ENCODE measurements around the gene SPTBN1.

The SPTBN1 gene

DNA sequence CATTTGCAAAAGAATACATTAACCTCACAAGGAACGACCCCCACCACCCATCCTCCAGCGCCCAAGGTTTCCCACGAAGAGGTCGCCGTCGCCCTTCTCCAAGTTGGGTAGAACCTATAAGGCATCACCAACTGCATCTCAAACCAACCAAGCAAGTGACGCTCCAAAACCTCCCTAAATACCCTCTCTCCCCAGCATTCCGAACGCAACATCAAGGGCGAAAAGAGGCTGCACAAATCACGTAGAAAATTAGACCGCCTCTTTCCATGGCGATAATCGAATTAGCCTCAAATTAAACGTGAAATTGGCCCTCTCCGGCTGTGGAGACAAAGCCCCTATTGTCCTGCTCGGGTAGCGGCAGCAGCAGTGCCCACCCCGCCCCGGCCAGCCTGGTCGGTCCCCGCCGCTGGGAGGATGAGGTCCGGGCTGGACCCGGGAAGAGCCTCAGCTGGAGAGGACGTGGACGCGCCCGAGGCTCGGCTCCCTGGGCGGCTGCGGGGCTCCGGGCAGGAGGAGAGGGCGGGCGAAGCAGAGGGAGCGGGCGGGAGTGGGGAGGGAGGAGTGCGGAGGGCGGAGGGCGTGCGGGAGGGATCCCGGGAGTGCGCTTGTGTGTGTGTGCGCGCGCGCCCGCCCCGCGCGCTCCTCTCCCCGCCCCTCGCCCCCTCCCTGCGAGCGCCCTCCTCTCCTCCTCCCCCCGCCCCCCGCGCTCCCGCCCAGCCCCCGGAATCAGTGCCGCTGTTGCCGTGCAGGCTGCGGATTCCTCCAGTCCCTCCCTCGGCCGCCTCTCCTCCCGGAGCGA is at the start of gene SPTBN1:
TSS of gene SPTBN1 (plus strand) at position 765 of the 799 bp plus-strand sequence. CDS start 70,092 bp downstream, outside the sequence.
- DNase-seq (ENCODE audit: low spot score) = peak; percentile 87

DNA sequence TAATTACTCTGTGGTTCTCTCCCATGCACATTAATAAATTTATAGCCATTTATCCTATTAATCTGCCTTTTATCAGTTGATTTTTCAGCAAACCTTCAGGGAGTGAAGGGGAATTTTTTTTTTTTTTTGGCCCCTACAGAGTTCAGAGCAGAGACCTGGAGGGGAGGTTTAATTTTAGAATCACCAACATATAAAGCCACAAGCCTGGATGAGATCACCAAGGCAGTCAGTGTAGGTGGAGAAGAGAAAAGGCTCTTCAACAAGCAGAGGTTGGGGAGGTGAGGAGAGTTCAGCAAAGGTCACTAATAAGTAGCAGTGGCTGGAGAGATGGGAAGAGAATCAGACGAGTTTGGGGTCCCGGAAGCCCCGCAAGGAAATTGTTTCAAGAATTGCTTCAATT is 48.4 kb upstream of the SPTBN1 start:
- no peak for DNase-seq (ENCODE audit: low spot score)

DNA sequence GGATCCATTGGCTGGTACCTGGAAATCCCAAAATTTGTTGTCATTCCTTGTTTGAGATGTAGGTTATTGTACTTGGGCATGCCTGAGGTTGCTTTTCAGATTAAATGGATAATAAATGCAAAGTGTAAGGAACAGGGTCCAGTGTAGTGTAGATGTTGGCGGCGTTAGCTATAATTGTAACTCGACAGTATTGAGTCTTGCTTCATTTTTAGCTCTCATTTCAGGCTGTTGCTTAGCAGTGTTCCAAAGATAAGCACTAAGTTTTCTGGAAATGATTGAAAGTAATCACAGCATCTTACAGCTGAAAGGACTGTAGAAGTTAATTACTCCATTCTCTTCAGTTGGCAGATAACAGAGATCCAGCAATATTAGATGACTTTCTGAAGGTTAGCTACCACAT is 47.8 kb upstream of the SPTBN1 start:
- no peak for DNase-seq (ENCODE audit: low spot score)

DNA sequence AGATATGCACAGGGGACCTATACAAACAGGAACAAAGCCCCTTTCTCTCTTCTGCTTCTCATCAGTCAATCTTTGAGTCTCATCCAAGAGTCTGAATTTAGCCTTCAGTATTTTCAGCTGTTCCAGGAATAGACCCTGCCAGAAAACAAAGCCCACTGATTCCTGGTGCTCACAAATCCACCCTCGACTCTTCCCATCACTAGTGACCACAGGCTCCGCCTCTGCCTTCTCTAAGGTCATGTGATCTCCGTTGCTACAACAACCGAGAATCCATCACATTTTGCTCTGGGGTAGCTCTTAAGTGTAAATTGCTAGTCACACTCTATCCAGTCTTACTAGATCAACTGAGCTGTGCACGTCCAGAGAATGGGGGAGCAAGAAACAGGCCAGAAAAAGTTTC is 46.4 kb upstream of the SPTBN1 start:
- DNase-seq (ENCODE audit: low spot score) = no peak

DNA sequence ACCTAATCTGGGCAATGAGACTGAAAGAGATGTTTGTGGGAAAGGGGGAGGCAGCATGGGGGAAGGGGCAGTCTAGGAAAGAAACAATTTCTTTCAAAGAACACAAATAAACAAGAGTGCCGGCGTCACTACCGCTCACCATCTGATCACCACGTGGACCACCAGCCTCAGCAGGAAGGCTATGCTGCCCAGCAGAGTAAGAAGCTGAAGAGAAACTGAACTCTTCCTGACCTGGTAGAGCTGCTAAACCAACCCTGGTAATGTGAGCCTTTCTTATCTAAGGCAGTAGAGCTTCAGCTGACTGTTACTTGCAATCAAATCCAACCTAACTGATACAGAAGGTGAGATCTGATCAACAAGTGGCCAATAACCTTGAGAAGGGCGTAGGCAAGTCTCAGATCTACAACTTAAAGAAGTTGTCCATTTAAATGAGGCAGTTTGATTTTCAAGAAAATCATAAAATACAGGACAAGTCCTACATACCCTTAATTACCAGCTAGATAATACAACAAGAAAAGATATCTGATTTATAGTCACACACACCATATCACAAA is 44.2 kb upstream of the SPTBN1 start:
- no peak for DNase-seq (ENCODE audit: low spot score)

DNA sequence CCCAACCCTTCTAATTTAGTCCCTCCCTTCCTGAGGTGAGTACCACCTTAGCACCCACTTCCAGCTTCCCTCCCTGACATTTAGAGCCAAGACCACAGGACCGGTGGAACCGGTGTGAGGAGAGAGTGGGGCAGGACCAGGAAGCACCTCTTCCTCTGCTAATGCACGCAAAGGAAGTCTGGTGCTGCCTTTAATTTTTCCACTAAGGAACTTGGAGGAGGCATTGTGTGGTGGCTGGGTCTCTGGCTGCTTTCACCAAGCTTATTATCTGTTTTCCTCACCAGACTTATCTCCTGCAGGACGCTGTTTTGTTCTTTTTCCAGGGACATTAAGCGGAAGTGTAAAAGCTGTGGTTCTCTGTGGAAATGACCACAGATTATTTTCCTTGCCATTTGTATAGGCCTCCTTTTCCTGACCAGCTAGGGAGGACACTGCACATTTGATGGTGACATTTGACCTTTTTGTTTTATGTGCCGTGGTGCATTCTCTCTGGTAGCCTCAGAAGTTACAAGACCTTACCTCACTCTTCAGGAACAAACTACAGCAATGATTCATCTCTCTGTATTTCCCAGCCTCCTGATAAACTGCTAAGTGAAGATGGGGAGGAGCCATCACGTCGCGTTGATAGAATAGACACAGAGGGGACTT is 39.8 kb upstream of the SPTBN1 start:
- peak; percentile 8 for DNase-seq (ENCODE audit: low spot score)

DNA sequence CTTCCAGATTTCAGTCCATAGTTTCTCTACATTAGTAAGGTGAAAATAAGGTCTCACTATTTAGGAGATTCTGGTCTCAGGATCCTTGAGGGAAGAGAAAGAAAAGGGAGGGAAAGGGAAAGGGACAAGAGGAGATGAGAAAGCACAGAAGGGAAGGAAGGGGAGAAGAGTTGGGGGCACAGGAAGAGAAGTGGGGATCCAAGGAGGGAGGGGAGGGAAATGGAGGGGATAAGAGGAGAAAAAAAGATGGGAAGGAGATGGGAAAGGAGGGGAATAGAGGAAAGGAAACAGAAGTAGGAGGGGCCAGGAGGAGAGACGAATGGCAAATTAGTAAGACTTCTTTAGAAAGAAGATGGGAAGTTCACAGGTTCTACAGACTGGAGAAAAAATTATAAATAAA is 39.2 kb upstream of the SPTBN1 start:
- no peak for DNase-seq (ENCODE audit: low spot score)

DNA sequence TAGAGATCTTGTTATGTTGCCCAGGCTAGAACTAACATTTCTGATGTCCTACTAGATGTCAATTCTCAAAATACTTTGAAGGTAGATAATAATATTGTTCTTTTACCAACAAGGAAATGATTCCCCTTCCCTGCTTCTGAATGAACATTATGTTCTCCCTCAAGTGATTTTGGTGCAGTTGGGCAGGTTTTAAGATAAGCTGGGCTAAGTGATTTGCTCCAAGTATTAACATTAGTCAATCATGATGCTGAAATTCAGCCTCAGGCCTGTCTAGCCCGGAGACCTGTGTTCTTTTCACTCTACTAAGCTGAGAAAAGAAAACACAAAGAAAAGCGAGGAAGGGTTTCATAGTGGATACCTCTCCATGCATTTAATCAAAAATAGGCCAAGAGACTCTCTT is 38.5 kb upstream of the SPTBN1 start:
- no peak for DNase-seq (ENCODE audit: low spot score)

DNA sequence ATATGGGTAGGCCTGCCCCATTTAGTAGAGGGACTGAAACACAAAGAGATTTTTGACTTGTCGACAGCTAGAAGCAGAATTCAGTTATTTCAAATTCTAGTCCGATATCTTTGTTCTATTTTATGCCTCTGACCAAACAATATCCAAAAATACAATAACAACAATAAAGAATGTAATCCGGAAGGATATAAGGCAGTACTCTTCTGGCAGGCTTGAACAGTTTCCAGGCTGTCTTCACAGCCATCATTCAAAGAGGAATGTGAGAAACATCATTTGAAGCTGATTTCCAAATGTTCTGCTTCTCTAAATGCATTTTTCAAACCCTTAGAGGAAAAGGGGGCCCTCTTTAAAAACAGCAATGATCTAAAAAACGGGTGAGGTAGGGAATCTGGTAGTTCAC is 36.7 kb upstream of the SPTBN1 start:
- DNase-seq (ENCODE audit: low spot score) = no peak

DNA sequence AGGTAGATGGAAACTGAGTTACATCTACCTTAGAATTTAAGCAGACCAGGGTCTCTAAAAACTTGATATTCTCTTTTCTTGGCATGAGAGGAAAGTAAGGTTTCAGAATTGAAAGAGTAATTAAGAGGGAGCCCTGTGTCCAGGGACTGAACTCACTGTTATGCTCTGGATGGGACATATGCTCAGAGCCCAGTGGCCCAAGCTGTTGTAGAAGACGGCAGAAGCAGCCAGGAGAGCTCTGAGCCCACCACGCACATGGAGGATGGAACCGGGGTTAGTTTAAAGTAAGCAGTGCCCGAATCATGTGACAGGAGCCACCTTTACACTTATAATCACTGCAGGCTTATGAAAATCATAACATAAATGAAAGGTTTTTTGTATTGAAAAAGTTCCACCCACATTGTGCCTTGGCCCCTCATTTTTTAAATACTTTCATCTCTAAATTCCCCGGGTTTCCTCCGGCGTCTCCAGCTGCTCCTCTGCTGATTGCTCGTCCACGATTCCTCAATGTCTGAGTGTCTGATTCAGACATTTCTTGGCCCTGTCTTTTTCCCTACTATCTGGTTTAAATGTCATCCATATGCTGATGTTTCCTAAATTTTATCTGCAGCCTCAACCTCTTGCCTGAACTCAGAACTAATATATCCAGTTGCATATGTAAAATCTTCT is 36.1 kb upstream of the SPTBN1 start:
- no peak for DNase-seq (ENCODE audit: low spot score)

DNA sequence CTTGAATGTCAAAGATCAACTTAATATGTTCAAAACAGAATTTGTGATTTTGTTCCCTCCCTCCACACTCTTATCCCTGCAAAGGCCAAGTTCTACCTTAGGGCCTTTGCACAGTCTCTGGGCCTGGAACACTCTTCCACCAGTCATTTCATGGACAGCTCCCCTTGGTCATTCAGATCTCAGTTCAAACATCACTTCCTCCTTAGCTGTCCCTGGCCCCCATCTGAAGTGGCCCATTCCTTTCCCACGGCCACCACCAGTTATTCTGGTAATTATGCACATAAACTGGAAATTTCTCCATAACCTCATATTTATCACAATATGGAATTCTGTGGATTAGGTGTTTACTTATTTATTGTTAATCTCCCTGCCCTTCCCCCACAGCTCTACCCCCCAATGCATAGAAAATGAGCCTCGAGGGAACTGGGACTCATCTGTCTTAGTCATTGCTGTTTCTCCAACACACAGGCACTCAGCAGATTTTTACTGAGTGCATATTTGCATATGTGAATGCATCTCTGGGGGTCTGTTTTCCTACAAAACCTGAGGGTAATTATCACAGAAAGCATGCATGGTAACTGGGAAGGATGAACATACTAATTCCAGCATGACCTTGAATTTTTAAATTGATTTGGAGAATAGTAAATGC is 35.5 kb upstream of the SPTBN1 start:
- DNase-seq (ENCODE audit: low spot score) = no peak

DNA sequence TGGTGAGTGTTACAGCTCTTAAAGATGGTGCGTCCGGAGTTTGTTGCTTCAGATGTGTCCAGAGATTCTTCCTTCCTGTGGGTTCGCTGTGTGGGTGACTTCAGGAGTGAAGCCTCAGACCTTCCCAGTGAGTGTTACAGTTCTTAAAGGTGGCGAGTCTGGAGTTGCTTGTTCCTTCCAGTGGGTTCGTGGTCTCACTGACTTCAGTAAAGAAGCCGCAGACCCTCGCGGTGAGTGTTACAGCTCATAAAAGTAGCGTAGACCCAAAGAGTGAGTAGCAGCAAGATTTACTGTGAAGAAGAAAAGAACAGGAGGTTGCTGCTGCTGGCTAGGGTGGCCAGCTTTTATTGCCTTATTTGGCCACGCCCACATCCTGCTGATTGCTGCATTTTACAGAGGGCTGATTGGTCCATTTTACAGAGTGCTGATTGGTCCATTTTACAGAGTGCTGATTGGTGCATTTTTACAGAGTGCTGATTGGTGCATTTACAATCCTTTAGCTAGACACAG is 34.0 kb upstream of the SPTBN1 start:
- no peak for DNase-seq (ENCODE audit: low spot score)

DNA sequence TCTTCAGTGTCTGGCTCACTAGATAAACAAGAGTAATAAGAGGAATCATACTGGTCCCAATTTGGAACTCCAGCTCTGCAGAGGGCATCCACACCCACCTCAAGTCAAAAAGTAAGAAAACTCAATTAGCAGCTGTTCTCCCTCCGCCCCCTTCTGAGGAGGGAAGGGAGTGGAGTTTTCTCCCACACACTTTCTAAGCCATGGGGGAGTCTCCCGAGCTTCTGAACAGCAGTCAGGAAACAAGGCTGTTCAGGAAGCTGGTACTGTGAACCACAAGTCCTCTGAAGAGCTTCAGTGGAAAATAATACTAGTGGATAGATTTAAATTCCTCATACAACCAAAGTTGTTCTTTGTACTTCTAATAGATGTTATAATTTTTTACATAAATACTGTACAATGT is 32.9 kb upstream of the SPTBN1 start:
- DNase-seq (ENCODE audit: low spot score) = no peak

DNA sequence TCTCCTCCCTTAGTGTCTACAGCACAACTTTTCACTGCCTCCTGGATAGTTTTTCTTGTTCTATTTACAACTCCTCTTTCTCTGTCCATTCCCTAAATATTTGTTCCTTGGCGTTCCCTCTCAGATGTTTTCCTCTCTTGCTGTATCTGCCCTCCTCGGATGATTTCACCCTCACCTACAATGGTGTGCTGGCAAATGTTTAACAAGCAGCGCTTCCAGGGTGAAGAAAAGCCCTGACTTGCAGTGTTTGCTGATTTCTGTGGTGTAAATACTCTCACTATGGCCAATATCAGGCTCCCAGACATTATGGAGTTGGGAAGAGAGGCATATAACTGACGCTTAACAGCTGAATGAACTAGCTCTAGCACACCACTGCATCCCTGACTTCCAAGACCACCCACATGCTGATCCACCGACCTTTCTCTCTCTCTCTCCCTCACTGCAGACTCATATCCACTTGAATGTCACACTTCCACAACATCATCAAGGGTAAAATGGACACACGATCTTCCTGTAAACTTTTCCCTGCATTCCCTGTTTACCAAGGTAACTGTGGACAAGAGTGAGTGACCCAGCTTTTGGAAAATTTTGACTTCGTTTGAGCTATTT is 31.5 kb upstream of the SPTBN1 start:
- DNase-seq (ENCODE audit: low spot score) = no peak

DNA sequence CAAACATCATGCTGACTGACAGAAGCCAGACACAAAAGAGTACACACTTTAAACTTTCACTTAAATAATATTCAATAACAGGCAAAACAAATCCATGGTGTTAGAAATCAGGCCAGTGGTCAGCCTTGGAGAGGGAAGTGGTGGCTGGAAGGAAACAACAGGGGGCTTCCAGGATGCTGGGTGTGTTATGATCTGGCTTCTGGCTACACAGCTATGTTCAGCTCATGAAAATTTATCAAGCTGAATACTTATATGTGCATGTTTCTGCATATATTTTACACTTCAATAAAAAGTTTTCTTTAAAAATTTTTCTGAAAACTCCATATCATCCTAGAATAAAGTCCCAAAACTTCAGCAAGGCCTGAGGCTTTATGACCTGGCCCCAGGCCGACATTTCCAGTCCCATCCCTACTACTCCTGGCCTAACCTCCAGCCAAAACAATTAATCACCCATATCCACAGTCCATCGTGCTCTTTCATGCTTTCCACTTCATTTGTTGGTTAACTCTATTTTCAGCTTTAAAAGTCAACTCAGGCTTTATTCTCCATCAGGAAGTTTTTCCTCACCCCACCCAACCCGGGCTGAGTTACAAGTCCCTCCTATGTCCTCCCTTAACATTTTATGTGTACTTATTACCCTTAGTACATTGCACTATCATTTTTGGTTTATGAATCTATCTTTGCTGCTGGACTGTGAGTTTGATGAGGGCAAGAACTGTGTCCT is 27.9 kb upstream of the SPTBN1 start:
- peak; percentile 17 for DNase-seq (ENCODE audit: low spot score)

DNA sequence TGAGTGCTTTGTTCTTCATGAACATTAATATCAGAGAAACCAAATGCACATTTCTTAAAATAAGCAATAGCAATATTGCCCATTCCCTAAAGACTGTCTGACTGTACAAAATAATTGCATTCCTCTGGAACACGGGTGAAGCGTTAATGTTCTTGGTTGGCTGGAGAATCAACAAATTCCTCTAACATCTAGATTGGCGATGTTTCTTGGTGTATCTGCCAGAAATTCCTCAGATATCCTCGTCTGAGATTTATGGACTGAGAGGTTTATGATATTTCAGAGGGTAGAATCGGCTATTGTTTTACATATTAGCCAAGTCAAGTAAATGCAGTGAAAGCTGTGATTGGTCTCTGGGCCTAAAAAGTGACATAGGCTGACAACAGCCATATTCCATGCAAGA is 27.1 kb upstream of the SPTBN1 start:
- no peak for DNase-seq (ENCODE audit: low spot score)

DNA sequence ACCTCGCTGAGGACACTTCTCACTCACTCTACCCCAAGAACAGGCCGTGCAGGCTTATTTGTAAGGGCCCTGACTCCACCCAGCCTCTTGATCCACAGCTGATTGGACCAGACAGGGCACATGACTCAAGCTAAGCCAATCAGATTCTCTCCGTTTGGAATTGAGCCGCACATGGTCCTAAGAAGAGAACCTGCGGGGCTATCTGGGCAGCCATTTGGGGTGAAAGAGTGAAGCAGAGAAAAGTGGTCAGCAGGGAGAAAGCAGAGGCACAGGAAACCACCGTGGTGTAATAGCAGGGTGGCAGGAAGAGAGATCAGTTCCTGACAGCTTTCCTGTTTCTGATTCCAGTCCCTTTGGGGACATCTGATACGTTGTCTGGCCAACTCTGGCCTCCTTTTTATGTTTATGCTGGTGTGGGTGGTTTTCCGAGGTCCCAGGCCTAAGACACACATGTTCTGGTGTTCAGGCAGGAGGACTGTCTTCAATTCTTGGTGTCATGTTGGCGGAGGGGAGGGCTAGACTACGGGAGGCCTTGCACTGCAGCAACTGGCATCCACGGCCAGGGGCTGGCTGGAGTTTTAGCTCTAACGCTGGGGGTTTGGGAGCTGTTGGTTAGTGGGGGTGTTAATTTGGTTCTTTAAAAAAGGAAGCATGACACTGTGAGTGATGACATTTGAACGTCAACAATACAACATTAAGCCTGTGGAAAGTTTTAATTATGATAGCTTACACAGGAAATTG is 26.1 kb upstream of the SPTBN1 start:
- no peak for DNase-seq (ENCODE audit: low spot score)

DNA sequence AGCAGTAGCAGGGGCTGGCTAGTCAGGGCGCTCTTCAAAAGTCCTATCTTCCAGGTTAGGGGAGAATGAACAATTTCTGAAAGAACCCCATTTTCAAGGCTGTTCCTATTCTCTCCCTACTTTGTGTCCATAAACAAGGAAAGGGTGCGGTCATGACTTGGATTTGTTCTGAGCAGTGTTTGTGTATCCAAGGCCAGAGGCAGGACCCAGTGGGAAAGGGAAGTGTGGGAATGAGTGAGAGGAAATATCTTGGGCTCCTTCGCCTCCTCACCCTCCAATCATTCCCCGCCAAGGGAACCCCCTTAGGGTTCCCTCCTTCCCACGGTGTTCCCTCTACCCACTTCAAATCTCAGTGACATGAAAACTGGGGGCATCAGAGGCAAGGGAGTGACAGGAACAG is 25.5 kb upstream of the SPTBN1 start:
- DNase-seq (ENCODE audit: low spot score) = no peak

DNA sequence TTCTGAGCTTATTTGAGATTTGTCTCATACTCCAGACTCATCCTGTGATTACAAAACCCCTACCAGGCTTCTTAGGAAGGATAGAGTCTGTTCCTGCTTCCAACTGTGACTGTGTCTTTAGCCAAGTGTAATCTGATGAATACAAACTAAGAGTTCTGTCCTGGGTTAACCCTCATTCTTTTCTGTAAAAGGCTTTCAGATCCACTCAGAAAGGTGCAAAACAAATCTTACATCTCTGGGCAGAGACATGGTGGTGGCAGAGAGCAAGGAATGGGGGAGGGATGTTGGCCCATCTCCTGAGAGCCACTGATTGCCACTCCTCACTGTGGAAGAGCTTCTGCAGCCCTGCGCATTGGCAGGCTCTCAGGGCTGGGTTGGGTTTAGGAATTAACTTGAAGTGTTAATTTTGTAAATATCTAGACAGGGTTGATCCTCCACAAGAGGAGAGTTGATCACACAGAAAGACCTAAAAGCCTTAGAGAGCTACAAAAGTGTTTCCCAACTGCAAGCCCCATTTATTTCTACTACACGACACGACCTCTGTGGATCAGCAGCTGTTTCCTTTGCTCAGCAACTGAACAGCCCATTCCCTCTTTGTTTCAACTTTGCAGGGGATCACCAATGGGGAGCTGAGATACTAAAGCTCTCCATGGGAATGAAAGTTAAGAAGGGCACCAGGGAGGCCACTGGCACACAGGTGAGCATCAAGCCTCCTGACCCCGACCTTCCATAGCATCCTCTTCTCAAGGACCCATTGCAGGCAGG is 23.7 kb upstream of the SPTBN1 start:
- DNase-seq (ENCODE audit: low spot score) = no peak

DNA sequence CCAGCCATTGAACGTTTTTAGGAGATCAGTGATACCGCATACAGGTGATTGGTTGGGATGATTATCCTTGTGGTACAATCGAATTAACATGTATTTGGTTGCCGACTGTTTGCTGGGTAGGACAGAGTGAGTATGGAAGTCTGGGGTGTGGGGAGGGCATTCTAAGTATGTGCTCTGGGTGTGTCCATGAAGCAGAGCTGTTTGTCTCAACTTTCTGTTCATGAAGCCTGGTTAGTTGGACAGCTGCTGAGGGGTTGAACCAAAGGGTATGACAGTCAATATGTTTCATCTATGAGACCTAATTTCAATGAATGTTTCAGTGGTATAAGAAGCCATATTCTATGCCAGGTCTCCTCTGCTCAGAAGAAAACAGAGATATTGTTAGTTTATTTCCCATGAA is 21.9 kb upstream of the SPTBN1 start:
- DNase-seq (ENCODE audit: low spot score) = no peak

All from kidney tubule cell (primary cell).